ENCODE results near the gene TAF10.

Gene TAF10

DNA sequence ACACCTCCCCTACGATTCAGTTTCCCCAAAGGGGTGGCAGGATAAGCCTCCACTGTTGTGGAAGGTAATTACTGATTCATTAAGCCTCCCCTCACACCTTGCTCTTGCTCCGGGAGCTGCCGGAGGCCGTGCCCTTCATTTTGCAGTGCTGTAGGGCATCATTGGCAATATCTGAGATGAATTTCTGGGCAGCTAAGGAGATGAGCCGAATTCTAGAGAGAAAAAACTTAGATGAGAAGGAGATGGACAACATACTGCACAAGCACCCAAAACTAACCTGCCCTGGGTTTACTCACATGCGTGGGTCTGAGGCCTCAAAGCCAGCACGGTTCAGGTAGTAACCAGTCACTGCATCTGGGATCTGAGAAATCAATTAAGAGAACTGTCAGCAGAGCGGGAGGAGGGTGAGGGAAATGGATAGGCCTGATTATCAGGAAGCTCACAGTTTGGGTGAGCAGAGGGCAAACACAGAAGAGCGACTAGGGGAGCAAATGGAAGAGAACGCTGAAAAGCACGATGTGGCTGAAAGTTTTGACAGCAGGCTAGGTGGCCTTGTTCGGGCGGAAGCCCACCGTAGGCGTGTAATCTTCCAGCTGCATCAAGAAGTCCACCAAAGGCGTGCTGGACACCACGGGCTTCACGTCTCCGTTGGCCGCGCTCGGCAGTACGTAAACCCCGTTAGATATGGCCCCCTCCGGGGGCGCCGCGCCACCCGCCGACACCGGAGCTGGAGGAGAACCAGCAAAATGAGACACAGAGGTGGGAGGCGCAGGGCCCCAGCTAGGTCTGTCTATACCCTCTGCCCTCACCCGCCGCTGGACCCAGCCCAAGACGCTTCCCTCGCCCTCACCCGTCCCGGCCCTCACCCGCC lies 689 bp downstream of the TAF10 start:
- H3K27ac ChIP-seq = peak overlapping the region; percentile 99
- CTCF ChIA-PET = interaction anchor here (0.6 kb wide), 1 partner anchor 18 kb away, joined by 3 read pairs; no protein-coding TSS in a partner anchor
- POLR2A ChIA-PET (ENCODE audit: low non-redundant PET) = interaction anchor here (0.6 to 1.0 kb wide), 2 partner anchors 9 to 989 kb away, joined by 4 read pairs; no protein-coding TSS in a partner anchor
- TF ChIP-seq, protein P1, sequence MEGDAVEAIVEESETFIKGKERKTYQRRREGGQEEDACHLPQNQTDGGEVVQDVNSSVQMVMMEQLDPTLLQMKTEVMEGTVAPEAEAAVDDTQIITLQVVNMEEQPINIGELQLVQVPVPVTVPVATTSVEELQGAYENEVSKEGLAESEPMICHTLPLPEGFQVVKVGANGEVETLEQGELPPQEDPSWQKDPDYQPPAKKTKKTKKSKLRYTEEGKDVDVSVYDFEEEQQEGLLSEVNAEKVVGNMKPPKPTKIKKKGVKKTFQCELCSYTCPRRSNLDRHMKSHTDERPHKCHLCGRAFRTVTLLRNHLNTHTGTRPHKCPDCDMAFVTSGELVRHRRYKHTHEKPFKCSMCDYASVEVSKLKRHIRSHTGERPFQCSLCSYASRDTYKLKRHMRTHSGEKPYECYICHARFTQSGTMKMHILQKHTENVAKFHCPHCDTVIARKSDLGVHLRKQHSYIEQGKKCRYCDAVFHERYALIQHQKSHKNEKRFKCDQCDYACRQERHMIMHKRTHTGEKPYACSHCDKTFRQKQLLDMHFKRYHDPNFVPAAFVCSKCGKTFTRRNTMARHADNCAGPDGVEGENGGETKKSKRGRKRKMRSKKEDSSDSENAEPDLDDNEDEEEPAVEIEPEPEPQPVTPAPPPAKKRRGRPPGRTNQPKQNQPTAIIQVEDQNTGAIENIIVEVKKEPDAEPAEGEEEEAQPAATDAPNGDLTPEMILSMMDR (conservative IDR thresholded peaks at IDR 0.05; ENCODE audit: low read depth) = no peak
- DNase-seq (ENCODE audit: low spot score) = no peak

DNA sequence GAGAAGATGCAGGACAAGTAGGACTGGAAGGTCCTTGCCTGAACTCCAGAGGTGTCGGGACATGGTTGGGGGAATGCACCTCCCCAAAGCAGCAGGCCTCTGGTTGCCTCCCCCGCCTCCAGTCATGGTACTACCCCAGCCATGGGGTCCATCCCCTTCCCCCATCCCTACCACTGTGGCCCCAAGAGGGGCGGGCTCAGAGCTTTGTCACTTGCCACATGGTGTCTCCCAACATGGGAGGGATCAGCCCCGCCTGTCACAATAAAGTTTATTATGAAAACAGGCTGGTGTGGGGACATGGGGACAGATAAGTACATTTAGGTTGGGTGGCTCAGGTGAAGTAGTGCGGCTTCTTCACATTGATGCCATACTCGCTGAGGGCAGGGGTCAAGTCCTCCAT lies 1.4 kb downstream of the TAF10 start:
- peak overlapping the region; percentile 99 for H3K27ac ChIP-seq
- TF ChIP-seq, protein P1 (conservative IDR thresholded peaks at IDR 0.05; ENCODE audit: low read depth) = no peak
- DNase-seq (ENCODE audit: low spot score) = no peak
- ChIA-PET CTCF (no interaction called here), POLR2A (ENCODE audit: low non-redundant PET) (no interaction called here)

DNA sequence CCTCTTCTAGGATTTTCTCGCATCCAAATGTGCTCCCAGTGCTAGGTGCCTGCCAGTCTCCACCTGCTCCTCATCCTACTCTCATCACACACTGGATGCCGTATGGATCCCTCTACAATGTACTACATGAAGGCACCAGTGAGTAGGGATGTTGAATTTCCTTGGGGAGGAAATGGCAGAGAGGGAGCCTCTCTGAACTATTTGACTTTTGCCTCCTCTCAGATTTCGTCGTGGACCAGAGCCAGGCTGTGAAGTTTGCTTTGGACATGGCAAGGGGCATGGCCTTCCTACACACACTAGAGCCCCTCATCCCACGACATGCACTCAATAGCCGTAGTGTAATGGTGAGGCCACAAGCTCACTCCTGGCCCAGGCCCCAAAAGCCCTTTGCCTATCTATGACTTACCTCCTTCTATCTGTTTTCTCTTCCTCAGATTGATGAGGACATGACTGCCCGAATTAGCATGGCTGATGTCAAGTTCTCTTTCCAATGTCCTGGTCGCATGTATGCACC lies 2.5 kb downstream of the TAF10 start:
- CTCF ChIA-PET = no interaction called here
- TF ChIP-seq, protein P1 (conservative IDR thresholded peaks at IDR 0.05; ENCODE audit: low read depth) = no peak
- H3K27ac ChIP-seq = peak overlapping the region; percentile 99
- no peak for DNase-seq (ENCODE audit: low spot score)
- POLR2A ChIA-PET (ENCODE audit: low non-redundant PET) = no interaction called here

DNA sequence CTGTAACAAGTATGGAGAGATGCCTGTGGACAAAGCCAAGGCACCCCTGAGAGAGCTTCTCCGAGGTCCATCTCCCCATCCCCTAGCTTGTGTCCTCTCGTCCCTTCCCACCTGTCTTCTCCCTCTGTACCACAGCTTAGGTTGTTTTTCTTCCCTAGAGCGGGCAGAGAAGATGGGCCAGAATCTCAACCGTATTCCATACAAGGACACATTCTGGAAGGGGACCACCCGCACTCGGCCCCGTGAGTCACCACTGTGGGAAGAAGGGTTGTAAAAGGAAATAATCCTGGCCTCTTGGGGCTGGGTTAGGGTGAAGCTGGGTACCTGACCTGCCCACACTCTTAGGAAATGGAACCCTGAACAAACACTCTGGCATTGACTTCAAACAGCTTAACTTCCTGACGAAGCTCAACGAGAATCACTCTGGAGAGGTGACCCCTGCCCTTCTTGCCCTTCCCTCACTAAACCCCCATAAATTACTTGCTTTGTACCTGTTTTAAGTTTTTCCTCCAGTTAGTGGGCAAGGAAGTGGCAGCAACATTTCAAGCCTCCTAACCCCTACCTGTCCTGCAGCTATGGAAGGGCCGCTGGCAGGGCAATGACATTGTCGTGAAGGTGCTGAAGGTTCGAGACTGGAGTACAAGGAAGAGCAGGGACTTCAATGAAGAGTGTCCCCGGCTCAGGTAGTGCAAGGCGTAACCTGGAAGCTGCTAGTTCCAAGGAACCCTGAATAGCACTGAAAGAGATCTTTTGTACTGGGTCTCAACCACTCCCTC lies 3.1 kb downstream of the TAF10 start:
- CTCF ChIA-PET = no interaction called here
- TF ChIP-seq, protein P1 (conservative IDR thresholded peaks at IDR 0.05; ENCODE audit: low read depth) = no peak
- POLR2A ChIA-PET (ENCODE audit: low non-redundant PET) = no interaction called here
- H3K27ac ChIP-seq = peak overlapping the region; percentile 99
- no peak for DNase-seq (ENCODE audit: low spot score)

DNA sequence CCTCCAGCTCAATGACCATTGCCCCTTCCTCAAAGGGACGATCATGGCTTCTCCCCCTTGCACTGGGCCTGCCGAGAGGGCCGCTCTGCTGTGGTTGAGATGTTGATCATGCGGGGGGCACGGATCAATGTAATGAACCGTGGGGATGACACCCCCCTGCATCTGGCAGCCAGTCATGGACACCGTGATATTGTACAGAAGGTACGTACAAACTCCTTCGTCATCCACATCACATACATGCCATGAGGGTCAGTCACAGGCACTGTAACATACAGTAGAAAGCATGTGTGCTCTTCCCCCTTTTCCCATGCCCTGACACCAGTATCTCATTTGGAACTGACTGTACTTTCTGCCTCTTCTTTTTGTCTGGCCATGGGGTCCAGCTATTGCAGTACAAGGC lies 4.0 kb downstream of the TAF10 start:
- DNase-seq (ENCODE audit: low spot score) = no peak
- TF ChIP-seq, protein P1 (conservative IDR thresholded peaks at IDR 0.05; ENCODE audit: low read depth) = no peak
- peak overlapping the region; percentile 36; the same call in 1 of the 2 replicates for H3K27ac ChIP-seq
- CTCF ChIA-PET = interaction anchor here (0.6 kb wide), 1 partner anchor 69 kb away, joined by 4 read pairs; no protein-coding TSS in a partner anchor
- POLR2A ChIA-PET (ENCODE audit: low non-redundant PET) = no interaction called here

DNA sequence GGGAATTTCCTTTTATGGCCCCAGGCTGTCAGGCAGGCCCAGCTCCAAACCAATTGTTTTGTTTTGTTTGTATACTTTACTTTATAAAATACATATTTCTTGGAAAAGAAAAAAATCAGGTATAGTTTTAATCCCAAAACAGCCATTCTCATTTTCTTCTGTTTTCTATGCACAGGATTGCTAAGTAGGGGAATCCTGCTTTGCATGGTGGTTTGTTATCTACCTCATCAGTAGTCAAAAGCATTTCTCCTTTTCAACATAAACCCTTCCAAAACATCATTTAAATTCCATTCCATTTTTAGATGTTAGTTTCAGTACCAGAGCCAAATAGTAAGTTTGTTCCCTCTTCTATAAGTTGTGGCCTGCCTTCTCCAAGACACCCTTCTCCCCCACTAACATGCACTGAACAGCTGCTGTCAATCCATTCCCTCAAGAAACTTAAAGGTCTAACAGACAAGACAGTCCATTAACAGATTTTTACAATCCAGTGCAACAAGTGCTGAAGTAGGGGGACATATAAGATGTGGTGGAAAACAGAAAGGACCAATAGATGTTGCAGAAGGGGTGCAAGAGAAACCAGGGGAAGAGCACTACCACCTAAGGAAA lies 4.7 kb downstream of the TAF10 start:
- ChIA-PET CTCF (interaction anchor here (0.6 kb wide), 2 partner anchors 68 to 99 kb away, joined by 4 read pairs; no protein-coding TSS in a partner anchor), POLR2A (ENCODE audit: low non-redundant PET) (interaction anchor here (0.6 kb wide), 1 partner anchor 76 kb away, joined by 3 read pairs; the partner anchor contains the start of gene MRPL17)
- DNase-seq (ENCODE audit: low spot score) = no peak
- peak overlapping the region; percentile 88 for H3K27ac ChIP-seq
- TF ChIP-seq, protein P1 (conservative IDR thresholded peaks at IDR 0.05; ENCODE audit: low read depth) = no peak
